Measurements from ENCODE around the gene SSBP1. TPM values are rescaled to one million over a fixed set of nuclear protein-coding genes. Genes with fewer than 3 reads are reported as not detected.
"Not testable (repeated sequence)": the region's sequence is repeated elsewhere in the genome, so short reads cannot be mapped to it uniquely, and the experiment has no call there.

Gene SSBP1, protein sequence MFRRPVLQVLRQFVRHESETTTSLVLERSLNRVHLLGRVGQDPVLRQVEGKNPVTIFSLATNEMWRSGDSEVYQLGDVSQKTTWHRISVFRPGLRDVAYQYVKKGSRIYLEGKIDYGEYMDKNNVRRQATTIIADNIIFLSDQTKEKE
- total RNA-seq (ENCODE audit: insufficient read depth, low replicate concordance) = 89.1 TPM

DNA sequence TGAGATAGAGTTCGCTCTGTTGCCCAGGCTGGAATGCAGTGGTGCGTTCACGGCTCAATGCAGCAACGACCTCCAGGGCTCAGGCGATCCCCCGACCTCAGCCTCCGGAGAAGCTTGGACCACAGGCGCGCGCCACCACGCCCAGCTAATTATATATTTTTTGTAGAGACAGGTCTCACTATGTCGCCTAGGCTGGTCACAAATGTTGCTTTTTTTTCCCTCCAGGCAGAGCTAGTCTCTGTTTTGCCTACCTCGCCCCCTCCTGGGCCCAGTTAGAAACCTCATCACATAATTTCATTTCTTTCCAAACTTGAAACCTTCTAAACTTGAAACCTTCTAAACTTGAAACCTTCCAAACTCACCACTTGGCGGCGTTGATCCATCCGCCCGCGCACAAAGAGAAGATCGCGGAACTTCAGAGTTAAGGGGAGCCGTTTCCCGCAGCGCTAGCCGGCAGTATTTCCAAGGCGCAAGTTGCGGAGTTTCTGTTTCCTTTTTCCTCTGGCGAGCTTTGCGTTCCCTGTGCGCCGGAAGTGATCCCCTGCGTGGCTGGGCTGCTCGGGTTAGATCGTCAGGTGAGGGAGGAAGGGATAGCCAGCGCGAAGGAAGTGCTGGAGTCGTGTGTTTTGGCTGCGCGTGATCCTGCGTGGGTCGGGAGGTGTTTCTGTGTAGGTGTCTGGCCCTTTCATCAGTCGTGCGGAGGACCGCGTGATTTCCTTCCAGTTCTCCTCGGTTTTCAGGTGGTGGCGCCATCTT lies at the start of gene SSBP1:
Gene SSBP1, plus strand, starts transcription at position 523 of the 756 bp plus-strand sequence. CDS start 809 bp downstream, outside the sequence.
- peak; percentile 98 for DNase-seq (ENCODE audit: low spot score)

DNA sequence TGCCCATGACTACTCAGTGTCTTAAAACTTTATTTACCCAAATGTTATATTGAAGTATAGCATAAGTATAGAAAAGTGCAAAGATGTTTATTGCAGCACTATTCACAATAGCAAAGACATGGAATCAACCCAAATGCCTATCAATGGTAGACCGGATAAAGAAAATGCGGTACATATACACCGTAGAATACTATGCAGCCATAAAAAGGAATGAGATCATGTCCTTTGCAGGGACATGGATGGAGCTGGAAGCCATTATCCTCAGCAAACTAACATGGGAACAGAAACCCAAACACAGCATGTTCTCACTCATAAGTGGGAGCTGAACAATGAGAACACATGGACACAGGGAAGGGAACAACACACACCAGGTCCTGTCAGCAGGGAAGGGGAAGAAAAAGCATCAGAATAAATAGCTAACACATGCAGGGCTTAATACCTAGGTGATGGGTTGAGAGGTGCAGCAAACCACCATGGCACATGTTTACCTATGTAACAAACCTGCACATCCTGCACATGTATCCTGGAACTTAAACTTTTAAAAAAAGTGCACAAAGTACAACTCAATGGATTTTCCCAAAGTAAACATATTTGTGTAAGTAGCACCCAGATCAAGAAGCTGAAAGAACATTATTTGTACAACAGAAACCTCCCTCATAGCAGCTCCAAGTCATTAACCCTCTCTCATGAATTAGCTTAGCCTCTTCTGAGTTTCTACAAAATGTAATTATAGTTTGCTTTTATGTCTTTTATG lies 48.9 kb upstream of the SSBP1 start:
- not testable (repeated sequence) for DNase-seq (ENCODE audit: low spot score)

DNA sequence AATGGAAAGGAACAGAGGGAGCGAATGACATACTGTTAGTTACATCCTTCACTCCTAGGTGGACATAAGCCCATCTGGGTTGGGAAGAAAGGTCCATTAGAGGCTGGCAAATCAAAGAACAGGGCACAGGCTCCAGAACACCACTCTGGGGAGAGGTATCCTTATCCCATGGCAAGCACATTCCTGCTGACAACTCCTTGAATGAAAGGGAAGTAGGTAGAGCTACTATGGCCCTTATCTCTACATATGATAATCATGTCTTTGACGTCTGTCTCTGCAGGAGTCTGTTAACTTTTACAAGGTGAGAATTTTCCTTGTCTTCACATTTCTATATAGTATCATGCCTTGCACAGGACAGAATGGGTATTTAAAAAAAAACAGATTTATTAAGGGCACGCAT lies 46.6 kb upstream of the SSBP1 start:
- DNase-seq (ENCODE audit: low spot score) = no peak

DNA sequence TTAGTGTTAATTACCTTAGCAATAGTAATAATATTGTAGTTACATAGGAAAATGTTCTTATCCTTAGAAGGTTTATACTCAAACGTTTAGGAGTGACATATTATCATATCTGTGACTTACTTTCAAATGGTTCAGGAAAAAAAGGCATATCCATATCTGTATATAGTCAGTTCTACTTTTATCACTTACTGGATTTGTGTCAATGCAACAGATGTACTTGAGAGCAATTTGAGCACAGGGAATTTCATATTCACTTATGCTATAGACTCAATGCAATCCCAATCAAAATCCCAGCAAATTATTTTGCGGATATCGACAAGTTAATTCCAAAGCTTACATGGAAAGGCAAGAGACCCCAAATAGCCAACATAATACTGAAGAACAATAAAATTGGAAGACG lies 46.2 kb upstream of the SSBP1 start:
- DNase-seq (ENCODE audit: low spot score) = no peak

DNA sequence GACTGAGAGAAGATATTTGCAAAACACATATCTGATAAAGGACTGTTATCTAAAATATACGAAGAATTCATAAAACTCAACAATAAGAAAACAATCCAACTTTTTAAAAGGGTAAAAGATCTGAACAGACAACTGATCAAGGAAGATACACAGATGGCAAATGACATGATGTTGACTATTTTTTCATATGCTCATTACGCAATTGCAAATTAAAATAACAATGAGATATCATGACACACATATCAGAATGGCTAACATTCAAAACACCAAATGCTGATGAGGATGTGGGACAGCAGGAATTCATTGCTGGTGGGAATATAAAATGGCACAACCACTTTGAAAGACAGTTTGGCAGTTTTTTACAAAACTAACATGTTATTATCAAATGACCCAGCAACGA lies 45.1 kb upstream of the SSBP1 start:
- DNase-seq (ENCODE audit: low spot score) = no peak

DNA sequence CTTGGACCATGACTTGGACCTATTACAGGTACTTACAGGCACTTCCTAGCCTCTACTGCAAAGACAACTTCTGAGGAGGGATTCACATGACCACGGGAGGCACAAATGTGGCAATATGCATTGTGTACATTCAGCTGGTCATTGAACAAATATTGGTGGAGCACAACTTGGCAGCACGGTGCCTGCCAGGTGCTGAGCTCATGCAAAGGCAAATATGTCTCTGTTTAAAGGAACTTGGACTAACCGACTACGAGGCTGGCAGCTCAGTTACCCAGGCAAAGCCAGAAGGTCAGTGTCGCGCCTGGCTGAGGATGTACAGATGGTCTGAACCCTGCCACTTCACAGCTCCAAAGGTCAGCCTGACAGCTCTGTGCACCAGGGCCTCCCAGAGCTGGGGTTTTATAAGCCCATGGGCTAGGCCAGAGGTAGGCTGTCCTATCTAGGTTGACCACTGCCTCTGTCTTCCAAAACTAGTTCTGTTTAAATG lies 42.3 kb upstream of the SSBP1 start:
- DNase-seq (ENCODE audit: low spot score) = no peak

DNA sequence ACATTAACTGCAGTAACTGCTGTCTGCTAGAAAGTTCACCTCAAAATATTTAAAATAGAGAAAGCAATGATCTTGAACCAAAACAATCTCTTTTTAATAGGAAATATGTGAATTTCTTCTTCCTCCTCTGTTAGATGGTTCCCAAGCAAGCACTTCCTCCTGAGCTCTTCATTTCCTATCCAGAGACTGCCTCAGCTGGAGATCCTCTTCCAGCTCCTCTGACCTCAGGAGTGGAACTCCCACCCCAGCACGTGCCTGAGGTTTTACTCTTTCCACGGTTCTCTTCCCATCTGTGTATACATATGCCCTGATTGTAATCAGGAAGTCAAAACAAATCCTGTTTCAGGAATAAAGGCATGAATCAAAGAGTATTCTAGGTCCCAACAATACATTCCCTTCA lies 41.8 kb upstream of the SSBP1 start:
- DNase-seq (ENCODE audit: low spot score) = no peak

DNA sequence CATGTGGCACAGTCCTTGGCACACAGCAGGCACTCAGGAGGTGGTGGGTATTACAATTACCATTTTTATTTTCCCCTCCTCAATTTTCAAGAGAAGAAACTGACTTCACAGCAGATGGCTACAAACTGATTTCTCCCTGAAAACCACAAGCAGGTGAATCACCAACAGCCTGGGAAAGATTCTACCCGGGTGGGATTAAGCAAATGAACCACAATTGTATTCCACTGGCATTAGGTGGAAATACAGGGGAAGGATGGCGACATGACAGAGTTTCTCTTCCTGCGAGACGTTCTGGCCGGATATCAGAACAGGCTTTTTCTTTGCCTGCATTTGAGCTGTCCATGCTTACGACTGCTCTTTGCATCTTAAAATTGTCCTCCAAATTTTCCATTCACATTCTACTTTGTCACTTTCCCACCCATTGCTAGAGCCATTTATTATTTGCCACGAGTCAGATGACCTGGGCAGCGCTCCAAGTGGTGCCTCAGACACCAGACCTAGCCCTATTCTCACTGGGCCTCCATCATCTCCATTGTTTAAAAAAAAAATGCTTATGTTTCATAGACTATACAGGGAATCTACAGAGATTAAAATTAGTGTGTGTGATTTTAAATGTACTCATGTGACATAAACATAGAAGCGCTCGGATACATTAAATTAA lies 40.8 kb upstream of the SSBP1 start:
- no peak for DNase-seq (ENCODE audit: low spot score)

DNA sequence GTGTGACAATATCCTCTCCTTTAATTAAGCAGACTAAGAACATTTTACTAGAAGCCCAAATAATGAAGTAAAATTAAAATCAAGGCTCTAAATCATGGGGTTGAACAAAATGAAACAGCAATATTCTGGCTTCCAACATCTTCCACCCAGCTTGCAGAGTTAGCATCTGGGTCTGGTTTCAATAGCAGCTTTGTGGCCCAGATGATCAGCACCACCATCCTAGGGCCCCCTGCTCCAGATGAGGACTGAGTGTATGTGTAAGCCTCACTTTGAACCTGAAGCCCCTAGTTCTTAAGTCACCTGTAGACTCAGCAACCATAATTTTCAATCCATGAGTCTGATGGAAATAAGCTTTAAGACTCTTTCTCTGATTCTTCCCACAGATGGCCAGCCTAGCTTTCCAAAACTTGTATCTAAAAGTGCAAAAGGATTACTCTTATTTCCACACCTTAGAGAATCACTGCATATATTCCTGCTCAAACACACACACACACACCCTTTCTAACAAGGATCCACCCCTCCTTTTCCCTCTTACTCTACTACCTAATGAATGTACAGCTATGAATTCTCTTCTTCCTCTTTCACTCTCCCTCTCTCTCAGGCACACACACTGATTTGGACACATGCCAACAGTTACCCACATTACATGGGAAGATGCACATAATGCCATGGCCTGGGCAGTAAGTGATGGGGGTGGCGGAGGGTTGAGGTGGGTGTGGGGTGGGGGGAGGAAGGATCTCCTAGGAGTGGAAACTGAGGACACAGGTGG lies 39.7 kb upstream of the SSBP1 start:
- no peak for DNase-seq (ENCODE audit: low spot score)

DNA sequence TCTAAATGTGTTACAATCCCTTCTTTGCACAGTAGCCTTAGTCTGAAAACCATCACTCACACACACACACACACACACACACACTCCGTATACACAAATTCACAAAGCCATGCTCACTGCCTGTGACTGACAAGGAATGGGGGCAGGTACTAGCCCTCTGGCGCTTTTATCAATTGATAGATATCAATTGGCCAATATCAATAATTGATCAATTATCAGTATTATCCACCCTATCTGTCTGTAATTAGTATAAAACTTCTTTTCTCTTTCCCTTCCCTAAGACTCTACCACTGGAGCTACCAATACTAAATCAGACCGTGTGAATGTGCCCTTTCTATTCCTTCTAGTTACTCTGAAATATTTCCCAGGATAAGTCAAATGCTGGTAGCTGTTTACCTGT lies 38.3 kb upstream of the SSBP1 start:
- DNase-seq (ENCODE audit: low spot score) = no peak

DNA sequence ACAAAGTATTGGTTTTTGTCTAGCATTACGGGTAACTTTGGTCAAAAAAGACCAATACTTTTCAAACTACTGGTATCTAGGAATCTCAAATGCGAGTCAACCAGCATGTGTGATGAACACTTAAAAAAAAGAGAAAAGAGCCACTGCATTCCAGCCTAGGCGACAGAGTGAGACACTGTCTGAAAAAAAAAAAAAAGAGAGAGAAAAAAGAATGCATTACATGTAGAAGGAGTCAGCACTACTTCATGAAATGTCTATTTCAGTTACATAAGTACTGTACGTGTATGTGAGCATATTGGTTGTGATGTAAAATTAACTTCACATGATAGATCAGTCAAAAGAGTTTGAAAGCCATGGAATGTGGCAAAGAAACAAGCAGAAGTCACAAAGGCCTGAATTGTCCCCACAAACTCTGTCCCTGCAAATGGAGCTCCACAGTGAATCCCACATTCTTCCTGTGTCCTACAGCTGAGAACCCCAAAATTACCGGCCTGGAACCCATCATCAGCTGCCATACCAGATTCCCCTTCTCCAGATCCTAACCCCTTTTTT lies 37.8 kb upstream of the SSBP1 start:
- no peak for DNase-seq (ENCODE audit: low spot score)

DNA sequence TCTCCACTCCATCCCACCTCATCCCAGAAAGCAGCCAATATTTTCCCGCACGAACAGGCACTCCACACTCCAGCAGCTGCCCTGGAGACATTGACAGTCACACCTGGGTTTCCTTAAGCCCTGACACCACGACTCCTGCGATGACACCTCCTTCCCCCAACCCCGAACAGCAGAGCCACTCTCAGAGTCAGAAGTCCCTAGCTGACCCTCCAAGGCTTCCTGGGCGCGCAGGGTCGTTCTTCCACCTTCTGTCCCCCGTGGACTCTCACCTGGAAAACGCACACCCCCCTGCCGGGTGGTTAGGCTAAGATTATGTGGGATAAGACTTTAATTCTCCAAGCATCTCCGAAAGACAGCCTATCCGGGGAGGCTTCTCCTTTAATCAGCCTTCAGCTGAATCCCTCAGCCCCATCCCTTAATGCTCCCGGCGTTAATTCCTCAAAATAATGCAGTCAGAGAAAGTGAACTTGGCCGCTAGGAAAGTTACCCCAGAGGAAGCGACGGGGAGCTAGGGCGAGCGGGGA lies 37.2 kb upstream of the SSBP1 start:
- DNase-seq (ENCODE audit: low spot score) = peak; percentile 8

DNA sequence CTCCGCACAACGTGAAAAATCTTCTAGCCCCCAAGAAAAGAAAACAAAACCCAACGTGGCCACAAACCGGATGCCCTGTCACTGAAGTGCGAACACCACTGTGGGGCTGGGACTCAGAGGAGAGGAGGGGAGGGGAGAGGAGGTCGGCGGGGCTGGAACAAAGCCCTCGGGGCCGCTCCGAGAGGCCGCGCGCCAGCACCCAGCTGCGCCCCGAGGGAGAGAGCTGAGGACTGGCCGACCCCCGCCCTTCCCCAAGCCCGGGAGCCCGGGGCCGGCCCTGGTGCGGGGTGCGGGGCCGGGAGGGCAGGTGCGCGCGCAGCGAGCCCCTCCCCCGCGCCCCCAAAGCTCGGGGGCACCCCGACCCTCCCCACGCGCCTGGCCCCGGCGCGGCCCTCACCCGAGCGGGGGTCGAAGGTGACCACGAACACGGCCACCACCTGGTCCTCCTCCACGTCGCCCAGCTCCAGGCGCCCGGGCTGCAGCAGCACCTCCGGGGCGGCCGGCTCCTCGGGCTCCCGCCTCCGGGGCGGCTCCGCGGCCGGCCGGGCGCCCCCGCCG lies 36.6 kb upstream of the SSBP1 start:
- peak; percentile 43 for DNase-seq (ENCODE audit: low spot score)

DNA sequence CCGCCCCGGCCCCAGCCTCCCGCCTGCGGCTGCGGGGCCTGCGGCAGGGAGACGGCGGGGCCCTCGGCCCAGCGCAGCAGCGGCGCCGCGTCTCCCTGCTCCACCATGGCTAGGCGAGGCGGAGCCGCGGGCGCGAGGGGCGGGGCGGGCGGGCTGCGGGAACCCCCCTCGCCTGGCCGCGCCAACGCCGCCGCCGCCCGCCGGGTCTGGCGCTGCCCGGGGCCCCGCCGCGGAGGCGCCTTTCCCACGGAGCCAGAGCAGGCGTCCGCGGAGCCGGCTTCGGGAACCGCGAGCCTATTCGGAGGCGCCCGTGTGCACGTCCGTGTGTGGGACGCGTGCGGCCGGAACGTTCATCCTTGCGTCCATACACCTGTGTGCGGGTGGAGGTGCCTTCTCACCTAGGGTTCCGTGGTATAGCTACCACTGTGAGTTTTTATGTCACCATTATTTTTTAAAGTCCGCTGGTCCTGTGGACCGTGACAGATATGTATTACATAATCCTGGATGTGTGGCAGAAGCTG lies 36.1 kb upstream of the SSBP1 start, which contains the start of gene DENND11:
Gene DENND11, minus strand, starts transcription at position 120 of the 521 bp plus-strand sequence. Its CDS starts 13 bp downstream, at position 107.
- DNase-seq (ENCODE audit: low spot score) = peak; percentile 49

DNA sequence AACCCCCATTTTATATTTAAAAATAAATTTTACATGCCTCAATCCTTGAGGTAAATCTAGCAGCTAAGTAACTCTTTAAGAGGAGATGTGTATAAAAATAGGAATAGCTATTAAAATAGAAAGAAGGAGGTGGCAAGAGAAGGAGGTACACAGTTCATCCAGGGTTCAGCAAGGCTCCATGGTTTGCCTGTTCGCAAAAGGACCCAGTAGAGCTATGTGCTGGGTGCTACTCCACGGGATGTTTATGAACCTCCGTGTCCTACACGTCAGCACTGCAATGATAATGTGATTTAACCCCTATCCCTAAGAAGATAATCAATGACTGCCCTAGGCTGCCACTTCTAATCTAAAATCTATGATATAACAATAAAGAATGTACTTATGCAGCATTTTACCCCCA lies 35.3 kb upstream of the SSBP1 start:
- no peak for DNase-seq (ENCODE audit: low spot score)

DNA sequence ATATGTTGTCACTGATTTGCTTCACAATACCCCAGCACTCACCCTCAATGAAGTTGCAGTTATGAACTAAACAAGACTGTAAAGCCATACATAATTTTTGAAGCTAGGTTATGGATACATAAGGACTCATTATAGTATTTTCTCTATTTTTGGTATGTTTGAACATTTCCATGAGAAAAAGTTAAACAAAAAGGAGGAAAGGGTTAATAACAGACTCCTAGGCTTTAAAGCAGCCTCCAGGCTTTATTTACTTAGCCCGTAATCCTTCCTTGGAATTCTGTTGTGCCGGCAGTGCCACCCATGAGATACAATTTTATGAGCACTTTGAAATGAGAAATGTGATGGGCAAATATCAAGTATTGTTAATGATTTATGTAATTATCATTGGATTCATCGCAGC lies 34.0 kb upstream of the SSBP1 start:
- DNase-seq (ENCODE audit: low spot score) = no peak

DNA sequence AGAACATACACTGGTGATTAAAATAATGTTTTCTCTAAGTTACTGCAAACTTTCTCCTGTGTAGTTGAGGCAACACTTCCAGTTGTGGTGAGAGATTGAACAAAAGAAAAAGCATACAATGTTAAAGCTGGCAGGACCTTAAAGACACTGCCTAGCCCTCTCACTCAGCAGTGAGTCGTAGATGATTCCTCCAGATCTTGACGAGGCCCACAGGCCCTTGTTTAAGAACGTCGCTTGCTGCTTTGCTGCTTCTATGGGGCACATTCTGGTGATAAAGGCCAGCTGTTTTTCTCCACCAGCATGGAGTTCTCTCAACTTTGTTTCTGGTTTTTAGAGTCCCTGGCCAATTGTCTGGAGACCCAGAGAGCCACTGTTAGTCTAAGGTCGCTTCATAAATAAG lies 33.4 kb upstream of the SSBP1 start:
- no peak for DNase-seq (ENCODE audit: low spot score)

DNA sequence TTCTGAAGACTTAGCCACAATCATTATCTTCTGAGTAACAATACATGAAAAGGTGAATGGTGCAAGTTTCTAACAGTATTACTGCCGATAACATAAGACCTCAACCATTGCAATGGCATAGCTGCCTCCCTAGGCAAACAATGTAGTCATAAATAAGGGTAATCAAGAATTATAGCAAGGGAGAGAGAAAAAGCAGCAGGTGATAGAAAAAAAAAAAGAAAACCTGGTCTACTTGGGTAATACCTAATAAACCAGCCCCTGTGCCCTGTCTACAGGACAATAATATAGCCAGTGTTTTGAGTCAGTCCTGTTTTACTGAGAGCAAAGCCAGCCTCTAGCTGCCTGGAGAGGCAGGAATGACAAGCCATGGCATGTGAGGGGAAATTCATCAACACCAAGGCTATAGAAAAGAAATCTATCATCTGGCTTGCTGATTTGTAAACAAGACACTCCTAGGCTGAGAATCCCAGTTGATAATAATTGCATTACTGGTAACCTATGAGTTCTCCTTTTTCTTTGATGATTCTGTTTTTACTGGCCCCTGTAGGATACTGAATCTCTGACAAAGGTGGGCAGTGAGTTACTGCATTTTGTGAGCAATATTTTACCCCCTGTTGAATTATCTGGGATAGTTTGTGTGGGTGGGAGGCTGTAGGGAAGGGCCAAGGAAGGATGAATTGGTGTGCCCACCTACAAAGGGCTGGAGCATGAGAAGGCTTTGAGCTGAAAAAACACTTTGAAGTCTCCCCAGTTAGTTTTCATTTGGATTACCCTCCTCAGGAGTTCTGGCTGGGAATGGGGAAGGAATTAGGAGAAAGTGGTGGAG lies 31.7 kb upstream of the SSBP1 start:
- no peak for DNase-seq (ENCODE audit: low spot score)

DNA sequence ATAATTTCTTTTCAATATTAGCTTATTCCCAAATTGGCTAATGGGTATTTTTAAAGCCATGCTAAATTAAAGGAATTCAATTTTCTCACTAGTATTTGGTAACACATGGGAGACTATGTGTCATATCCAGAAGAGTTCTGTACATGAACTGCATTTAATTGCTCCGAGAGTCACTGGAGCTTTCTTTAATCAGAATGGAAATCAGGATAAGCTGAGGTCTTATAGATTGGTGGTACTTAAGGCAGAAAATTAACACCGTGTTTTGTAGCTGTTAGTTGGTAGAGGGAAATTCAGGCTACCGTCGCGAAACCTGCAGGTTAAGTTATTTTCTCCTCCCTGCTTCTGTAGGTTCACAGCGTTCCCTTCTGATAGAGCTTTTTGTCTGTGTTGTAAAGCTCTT lies 29.8 kb upstream of the SSBP1 start, which contains the start of gene WEE2:
Gene WEE2, plus strand, starts transcription at position 3 of the 400 bp plus-strand sequence. CDS start 406 bp downstream, outside the sequence.
- no peak for DNase-seq (ENCODE audit: low spot score)

Measured in umbilical cord (tissue), 2 donors.